KMS-11 (cell line): ENCODE results near the gene PKN1.

Experiments used
- H2AFZ ChIP-seq: fragments of 200-600 bp; sonication (generic); 2 replicates; pipeline ENCODE4 v1.6.1; 2016; ENCODE audit warnings: antibody characterized with exemption, mixed run types, low read depth
- H3K27ac ChIP-seq: fragments of 200-600 bp; sonication (generic); 2 replicates; pipeline ENCODE4 v1.6.1; 2016; ENCODE audit warnings: mild to moderate bottlenecking, mixed run types
- H3K27me3 ChIP-seq: fragments of 200-600 bp; sonication (generic); 2 replicates; pipeline ENCODE4 v1.6.1; 2017; ENCODE audit warnings: mild to moderate bottlenecking, low read depth, mixed run types, moderate library complexity; ENCODE audit not compliant: insufficient read depth
- H3K36me3 ChIP-seq: fragments of 200-600 bp; sonication (generic); 2 replicates; pipeline ENCODE4 v1.6.1; 2017; ENCODE audit warnings: mild to moderate bottlenecking, mixed run types; ENCODE audit not compliant: insufficient read depth
- H3K4me1 ChIP-seq: fragments of 200-600 bp; sonication (generic); 2 replicates; pipeline ENCODE4 v1.6.1; 2016; ENCODE audit warnings: mild to moderate bottlenecking, low read depth, mixed run types; ENCODE audit not compliant: poor library complexity, severe bottlenecking
- H3K4me2 ChIP-seq: fragments of 200-600 bp; sonication (generic); 2 replicates; pipeline ENCODE4 v1.7.0; 2016; ENCODE audit warnings: mild to moderate bottlenecking, mixed run types
- H3K4me3 ChIP-seq: fragments of 200-600 bp; sonication (generic); IDR thresholded peaks from 2 replicates; pipeline ENCODE4 v1.6.1; 2017; ENCODE audit warnings: low read depth, low read length, mixed read lengths; ENCODE audit not compliant: insufficient read depth
- H3K79me2 ChIP-seq: fragments of 200-600 bp; sonication (generic); 2 replicates; pipeline ENCODE4 v1.6.1; 2016; ENCODE audit warnings: low read depth, mixed run types; ENCODE audit not compliant: insufficient read depth
- H3K9ac ChIP-seq: fragments of 200-600 bp; sonication (generic); 2 replicates; pipeline ENCODE4 v1.6.1; 2016; ENCODE audit warnings: mild to moderate bottlenecking, mixed run types
- H4K20me1 ChIP-seq: fragments of 200-600 bp; sonication (generic); 2 replicates; pipeline ENCODE4 v1.6.1; 2016; ENCODE audit warnings: mild to moderate bottlenecking, mixed run types; ENCODE audit not compliant: insufficient read depth
- CTCF ChIP-seq: fragments of 200-600 bp; sonication (generic); conservative IDR thresholded peaks from 2 replicates; pipeline ENCODE4 v1.6.1; 2017; ENCODE audit warnings: low read depth, mild to moderate bottlenecking, antibody characterized with exemption, low read length, moderate library complexity, mixed read lengths

Gene PKN1

GRCh38 chr19:14474827-14475226, 41.7 kb downstream of the PKN1 start:
- no peak overlapping the region for H2AFZ ChIP-seq
- no peaks in the 10 kb centered on the region for H3K4me1 ChIP-seq
- no peaks in the 10 kb centered on the region for H4K20me1 ChIP-seq
- no peaks in the 10 kb centered on the region for H3K36me3 ChIP-seq
- no peak overlapping the region for H3K4me3 ChIP-seq
- H3K79me2 ChIP-seq: no peaks in the 10 kb centered on the region
- TF ChIP-seq CTCF: no peak
- H3K27me3 ChIP-seq: no peaks in the 10 kb centered on the region
- H3K4me2 ChIP-seq: no peak overlapping the region
- H3K9ac ChIP-seq: no peak overlapping the region
- no peak overlapping the region for H3K27ac ChIP-seq

GRCh38 chr19:14475251-14476073, 42.4 kb downstream of the PKN1 start, which contains the start of gene PTGER1:
TSS of gene PTGER1 (minus strand) at chr19:14475354. CDS start at chr19:14474320, 1,034 bp downstream.
- no peak within 1 kb of the TSS for H3K4me3 ChIP-seq
- no peaks in the 10 kb centered on the region for H3K79me2 ChIP-seq
- no peak within 1 kb of the TSS for H3K9ac ChIP-seq
- H3K27me3 ChIP-seq: no peaks in the 10 kb centered on the region
- no peaks in the 10 kb centered on the region for H3K4me1 ChIP-seq
- H3K36me3 ChIP-seq: no peaks in the 10 kb centered on the region
- no peak within 1 kb of the TSS for H3K4me2 ChIP-seq
- H3K27ac ChIP-seq: no peak within 1 kb of the TSS
- H4K20me1 ChIP-seq: no peaks in the 10 kb centered on the region
- TF ChIP-seq CTCF: no peak
- H2AFZ ChIP-seq: no peak within 1 kb of the TSS

- Histone ChIP-seq H3K27me3 (no peaks in the 10 kb centered on the region), H3K4me1 (no peaks in the 10 kb centered on the region), H4K20me1 (no peaks in the 10 kb centered on the region), H3K27ac (no peak overlapping the region), H3K9ac (no peak overlapping the region), H2AFZ (no peak overlapping the region), H3K4me2 (no peak overlapping the region), H3K4me3 (no peak overlapping the region), H3K79me2 (no peaks in the 10 kb centered on the region), H3K36me3 (no peaks in the 10 kb centered on the region)
- TF ChIP-seq CTCF: no peak
Measured at GRCh38 chr19:14476327-14476672, 43.2 kb downstream of the PKN1 start.

- H3K27me3 ChIP-seq: no peaks in the 10 kb centered on the region
- H3K4me1 ChIP-seq: no peaks in the 10 kb centered on the region
- H4K20me1 ChIP-seq: no peaks in the 10 kb centered on the region
- no peak overlapping the region for H3K27ac ChIP-seq
- H3K4me2 ChIP-seq: no peak overlapping the region
- H3K36me3 ChIP-seq: no peaks in the 10 kb centered on the region
- no peaks in the 10 kb centered on the region for H3K79me2 ChIP-seq
- no peak overlapping the region for H2AFZ ChIP-seq
- TF ChIP-seq CTCF: no peak
- H3K9ac ChIP-seq: no peak overlapping the region
- H3K4me3 ChIP-seq: no peak overlapping the region
Measured at GRCh38 chr19:14476673-14477401, 43.7 kb downstream of the PKN1 start.
